NCI-H748 treated with DMSO at 0.1 percent for 48 hours (cell line): ENCODE data around the gene GPR39.

ENCODE experiments used
- DNase-seq: peaks from one replicate; lab custom pipeline; 2025; lab: John Stamatoyannopoulos, UW

Gene GPR39

DNA sequence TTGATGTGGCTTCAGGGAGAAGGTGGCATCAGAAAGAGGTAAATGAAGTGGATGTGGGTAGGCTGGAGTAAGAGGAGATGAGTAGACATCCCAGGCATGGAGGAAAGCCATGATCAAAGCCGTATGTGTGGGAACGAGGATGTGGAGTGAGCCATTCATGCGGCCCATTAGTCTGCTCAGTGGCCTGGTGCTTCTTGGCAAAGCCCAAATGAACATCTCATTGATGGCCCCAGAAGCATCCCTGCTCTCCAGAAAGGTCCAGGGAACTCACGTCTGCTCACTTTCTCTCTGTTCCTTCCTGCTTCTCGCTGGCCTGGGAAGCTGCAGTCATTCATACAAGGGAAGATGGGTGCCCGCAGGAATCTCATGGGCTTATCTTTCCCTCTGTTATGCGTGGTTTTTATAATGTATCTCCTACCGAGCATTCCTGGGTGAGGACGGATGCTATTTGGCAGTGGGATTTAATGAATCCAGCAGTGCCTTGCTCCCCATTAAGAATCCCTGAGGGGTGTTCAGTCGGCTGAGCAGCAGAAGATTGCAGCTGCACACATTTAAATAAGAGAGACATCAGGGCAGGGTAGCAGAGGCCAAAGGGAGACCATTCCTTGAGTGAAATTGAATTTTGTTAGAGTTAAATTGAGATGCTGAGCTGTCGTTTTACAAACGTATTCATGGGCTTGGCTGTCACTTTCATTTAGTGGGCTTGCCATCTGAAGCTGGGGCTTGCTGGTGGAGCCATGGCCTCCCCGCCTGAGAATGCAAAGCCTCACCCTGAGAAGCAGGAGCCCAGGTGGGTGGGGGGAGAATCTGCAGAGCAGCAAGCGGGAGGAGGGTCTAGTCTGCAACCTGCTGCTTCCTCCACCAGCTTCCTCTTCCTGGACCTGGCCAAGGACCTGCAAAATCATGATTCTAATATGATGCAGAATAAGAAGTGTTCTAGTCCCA is 188.9 kb downstream of the GPR39 start:
- no peak for DNase-seq

GRCh38 chr2:132606649-132607048 is 190.0 kb downstream of the GPR39 start:
- DNase-seq = no peak

GRCh38 chr2:132607426-132608090 is 191.0 kb downstream of the GPR39 start:
- no peak for DNase-seq

- DNase-seq = no peak
Measured at GRCh38 chr2:132608311-132608710, 191.7 kb downstream of the GPR39 start.

DNA sequence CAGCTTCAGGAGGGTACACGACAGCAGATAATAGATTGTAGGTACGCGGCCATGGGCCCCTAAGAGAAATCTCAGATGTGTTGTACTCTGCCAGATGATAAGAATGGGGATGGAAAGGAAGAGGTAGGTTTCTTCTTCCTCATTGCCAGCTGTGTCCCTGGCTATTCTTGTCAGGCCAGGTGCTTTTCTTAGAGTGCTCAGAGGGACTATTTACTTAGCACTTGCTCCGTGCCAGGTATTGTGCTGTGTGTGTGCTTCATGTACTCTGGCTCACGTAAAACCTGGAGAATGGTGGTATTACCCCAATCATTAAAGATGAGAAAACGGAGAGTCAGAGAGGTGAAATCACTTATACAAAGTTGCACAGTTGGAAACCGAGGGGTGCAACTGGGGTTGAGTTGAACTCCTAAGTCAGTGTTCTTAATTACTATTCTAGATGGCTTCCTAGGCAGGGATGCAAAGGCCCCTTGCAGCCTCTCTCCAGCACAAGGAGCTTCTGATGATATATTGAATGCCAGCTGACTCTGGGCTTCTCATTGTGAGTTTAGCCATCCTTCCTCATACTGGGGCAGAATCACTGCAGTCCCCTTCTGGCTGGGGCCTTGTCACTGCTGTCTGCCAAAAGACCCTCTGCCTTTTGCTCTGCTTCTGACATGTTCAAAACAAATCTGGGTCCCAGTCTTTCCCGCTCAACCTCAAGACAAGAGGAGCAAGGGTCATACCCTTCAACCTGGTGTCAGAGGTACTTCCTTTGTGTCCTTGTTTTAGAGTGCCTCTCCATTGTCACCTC is 192.7 kb downstream of the GPR39 start:
- DNase-seq = no peak

GRCh38 chr2:132611719-132612118 is 195.1 kb downstream of the GPR39 start:
- no peak for DNase-seq

- DNase-seq = peak; percentile 24
Measured at GRCh38 chr2:132615329-132616085, 198.9 kb downstream of the GPR39 start.

- DNase-seq = no peak
Measured at GRCh38 chr2:132617989-132618388, 201.4 kb downstream of the GPR39 start.

DNA sequence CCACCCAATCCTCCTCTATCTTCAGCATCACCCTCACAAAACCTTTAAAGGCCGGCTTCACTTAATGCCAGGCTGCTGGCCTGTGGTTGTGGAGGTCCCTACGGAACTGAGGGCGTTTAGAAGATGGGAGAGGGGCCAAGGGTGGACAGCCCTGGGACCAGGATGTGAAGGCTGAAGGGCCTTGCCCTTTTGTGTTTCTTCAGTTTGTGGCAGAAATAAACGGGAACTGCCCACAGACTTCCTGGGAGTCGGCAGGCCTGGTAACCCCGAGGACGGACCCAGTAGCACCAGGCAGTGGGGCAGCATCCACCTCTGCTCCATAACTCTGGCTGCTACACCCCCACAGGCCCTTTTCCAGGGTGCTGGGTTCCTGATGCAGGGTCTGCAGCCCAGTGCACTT is 202.1 kb downstream of the GPR39 start:
- no peak for DNase-seq

- no peak for DNase-seq
Measured at GRCh38 chr2:132620115-132620514, 203.5 kb downstream of the GPR39 start.

- no peak for DNase-seq
Measured at GRCh38 chr2:132621131-132621875, 204.7 kb downstream of the GPR39 start.

DNA sequence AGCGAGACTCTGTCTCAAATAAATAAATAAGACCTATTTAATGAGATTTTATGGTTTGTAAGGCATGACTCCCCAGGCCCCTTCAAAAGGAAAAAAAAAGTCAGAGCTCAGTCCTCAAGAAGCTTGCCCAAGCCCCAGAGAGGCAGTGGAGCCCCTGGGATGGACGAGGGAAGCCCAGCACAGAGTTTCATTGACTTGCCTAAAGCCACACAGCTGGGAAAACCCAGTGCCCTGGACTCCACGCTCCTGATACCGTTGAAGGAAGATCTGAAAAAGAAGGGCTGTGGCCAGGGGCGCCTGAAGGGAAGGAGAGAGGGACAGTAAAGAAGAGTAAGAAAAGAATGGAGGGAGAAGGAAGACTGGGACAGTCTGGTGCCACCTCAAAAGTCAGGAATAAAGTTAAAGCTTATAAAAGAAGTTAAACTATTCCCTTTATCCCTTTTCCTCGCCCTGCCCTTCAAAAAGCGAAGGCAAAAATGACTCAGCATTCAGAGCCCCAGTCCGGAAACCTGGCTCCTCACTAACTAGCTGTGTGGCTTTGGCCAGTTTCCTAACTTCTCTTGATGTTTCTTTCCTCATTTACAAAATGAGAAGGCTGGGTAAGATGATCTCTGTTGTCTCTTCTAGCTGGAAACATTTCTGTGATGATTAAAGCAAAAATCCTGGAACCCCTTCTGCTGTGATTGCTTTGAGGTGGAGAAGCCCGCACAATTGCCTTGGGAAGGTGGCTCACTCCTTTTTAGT is 206.7 kb downstream of the GPR39 start:
- no peak for DNase-seq

- DNase-seq = no peak
Measured at GRCh38 chr2:132627536-132627935, 210.9 kb downstream of the GPR39 start.

- DNase-seq = no peak
Measured at GRCh38 chr2:132632000-132632649, 215.5 kb downstream of the GPR39 start.

DNA sequence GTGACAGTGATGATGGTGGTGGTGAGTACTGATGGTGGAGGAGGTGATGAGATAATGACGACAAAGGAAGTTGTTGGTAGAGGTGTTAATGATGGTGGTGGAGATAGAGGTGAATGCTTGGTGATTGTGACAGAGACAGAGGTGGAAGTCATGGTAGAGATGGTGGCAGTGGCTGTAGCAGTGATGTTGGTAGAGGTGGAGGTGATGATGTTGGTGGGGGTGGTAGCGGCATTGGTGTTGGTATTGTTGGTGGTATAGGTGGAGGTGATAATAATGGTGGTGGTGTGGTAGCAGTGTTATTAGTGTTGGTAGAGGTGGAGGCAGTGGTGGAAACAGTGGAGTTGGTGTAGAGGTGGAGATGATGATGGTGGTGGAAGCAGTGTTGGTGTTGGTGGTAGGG is 217.0 kb downstream of the GPR39 start:
- DNase-seq = no peak

DNA sequence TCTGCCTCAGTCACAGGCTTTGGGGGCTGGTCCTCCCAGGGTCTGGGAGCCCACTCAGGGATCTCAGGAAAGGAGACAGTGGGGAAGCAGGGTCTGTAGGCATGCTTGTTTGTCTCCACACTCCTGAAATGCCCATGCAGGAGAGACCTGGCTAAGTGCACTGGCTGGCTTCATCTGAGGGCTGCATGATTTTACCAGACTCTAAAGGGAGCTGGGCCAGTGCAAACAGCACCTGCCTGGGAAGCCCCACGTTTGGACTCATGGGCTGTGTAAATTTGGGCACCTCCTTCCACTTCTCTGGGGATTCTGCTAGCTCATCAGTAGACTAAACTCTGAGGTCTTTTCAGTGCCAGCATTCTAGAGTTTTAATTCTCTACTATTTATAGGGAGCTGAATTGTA is 219.7 kb downstream of the GPR39 start:
- DNase-seq = no peak

DNA sequence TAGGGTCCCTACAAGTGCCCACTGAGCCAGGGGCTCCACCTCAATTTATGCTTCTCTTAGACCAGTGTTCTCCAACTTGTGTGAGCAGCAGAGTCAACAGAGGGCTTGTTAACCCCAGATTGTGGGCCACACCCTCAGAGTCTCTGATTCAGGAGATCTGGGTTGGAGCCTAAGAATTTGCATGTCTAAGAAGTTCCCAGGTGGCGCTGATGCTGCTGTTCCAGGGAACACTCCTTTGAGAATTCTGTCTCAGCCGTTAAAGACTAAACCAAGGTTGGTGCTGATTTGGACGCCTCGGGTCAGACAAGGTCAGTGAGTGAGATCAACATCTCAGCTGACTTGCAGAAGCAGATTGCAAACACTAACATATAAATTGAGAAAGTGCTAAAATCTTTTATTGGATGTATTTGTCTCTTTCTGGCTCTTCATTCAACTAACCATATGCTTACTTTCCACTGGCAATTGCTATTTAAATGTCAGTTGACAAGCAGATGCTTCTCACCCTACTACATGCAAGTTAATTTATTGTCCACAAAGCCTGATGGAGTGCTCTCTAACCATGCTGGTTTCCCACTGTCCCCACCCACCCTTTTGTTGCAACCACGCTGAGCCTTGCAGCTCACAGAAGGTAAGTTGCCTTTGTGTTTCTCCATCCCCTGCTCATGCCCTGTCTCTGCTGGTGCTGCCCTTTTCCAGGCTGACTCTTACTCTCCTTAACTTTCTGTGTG is 221.9 kb downstream of the GPR39 start:
- no peak for DNase-seq

GRCh38 chr2:132640116-132640515 is 223.5 kb downstream of the GPR39 start:
- DNase-seq = no peak

- no peak for DNase-seq
Measured at GRCh38 chr2:132641819-132642218, 225.2 kb downstream of the GPR39 start.
